CMK (cell line): ENCODE measurements around the gene GON7.
"Not testable (repeated sequence)": the region's sequence is repeated elsewhere in the genome, so short reads cannot be mapped to it uniquely, and the experiment has no call there.

Source experiments
- DNase-seq: peaks from one replicate; pipeline ENCODE4 v3.0.0-alpha.2; 2010; ENCODE audit warnings: low read depth

GON7 gene, protein sequence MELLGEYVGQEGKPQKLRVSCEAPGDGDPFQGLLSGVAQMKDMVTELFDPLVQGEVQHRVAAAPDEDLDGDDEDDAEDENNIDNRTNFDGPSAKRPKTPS

GRCh38 chr14:93206793-93207467 is at the start of gene GON7, which contains the start of gene UBR7:
Gene GON7 (minus strand): TSS chr14:93207065. CDS start chr14:93207037, 28 bp downstream.
Gene UBR7 (plus strand): TSS chr14:93207256. CDS start chr14:93207292, 36 bp downstream.
- peak; percentile 91 for DNase-seq

DNA sequence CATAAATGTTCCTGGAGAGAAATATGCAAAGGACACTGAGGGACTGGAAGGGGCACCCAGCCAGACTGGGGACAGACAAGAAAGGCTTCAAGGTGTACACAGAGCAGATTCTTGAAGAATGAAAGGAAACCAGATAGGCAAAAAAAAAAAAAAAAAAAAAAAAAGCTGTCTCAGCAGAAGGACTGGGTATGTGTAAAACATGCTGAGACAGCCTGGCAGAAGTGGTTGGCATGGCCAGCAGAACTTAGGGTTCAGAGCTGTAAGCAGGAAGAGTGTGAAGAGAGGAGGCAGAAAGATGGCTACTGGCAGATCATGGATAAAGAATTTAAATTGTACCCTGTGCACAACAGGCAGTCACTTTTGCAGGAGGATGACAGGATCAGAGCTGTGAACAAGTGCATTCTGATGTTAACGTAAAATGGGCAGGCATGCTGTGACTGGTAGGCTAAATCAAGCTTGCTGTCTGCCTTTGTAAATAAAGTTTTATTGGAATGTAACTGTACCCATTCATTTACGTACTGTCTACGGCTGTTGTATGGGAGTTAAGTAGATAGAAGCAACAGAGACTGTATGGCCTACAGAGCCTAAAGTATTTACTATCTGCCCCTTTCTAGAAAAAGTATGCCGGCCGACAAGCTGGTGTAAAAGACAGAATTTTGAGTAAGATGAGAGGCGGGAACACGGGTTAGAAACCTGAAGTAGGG is 42.4 kb upstream of the GON7 start:
- DNase-seq: no peak

GRCh38 chr14:93246534-93246933 is 39.7 kb upstream of the GON7 start:
- DNase-seq: no peak

- DNase-seq: no peak
Observed at GRCh38 chr14:93245764-93246420, 39.0 kb upstream of the GON7 start.

DNA sequence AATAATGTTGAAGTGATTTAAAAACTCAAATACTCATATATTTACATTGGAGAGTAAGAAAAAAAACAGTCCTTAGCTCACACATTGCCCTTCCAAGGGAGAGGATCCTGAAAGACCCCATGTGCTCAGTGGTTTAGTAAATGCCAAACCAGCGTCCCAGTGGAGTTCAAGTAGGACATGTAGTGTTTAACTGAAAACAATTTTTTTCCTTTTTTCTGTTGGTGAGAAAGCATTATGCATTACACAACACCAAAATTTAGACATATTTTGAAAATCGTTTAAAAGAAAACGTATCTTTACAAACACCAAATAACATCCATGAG is 33.8 kb upstream of the GON7 start:
- no peak for DNase-seq

GRCh38 chr14:93239869-93240677 is 33.2 kb upstream of the GON7 start:
- no peak for DNase-seq

GRCh38 chr14:93234798-93235197 is 27.9 kb upstream of the GON7 start:
- no peak for DNase-seq

DNA sequence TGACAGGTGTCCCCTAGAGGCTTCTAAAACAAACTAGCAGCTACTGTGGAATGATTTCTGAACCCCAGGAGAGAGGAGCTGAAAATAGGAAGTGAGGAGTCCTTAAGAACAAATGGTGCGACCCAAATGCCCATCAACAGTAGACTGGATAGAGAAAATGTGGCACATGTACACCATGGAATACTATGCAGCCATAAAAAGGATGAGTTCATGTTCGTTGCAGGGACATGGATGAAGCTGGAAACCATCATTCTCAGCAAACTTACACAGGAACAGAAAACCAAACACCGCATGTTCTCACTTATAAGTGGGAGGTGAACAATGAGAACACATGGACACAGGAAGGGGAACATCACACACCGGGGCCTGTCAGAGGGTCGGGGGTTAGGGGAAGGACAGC is 26.2 kb upstream of the GON7 start:
- not testable (repeated sequence) for DNase-seq

- DNase-seq: no peak
Observed at GRCh38 chr14:93232159-93232558, 25.3 kb upstream of the GON7 start.

DNA sequence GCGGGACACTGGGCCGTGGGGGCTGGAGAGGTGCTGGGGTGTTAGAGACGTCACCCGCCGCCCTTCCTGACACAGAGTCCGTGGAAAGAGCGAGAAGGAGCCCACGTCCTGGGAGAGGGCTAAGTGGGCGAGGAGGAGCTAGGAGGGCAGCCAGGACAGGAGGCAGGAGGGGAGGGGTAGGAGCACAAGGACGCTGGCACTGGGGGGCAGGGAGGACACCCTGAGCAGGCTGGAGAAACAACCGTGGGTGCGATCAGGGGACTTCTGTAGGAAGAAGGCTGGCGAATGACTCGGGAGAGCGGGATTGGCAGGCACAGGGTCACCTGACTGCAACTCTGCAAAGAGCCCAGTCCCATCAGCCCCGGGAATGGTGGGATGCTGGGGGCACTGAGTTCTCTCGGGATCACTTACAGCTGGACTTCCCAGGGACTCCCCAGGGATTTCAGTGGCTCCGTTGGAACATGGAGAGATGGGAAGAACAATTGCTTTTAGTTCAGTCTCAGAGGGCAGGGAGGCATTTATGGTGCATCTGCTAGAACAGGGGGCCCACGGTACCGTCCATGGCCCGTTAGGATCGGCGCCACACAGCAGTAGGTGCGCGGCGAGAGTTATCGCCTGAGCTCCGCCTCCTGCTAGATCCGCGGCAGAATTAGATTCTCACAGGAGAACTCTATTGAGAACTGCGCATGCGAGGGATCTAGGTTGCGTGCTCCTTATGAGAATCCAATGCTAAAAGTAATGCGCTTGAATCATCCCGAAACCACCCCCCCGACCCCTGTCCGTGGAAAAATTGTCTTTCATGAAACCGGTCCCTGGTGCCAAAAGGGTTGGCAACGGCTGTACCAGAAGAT is 24.5 kb upstream of the GON7 start:
- no peak for DNase-seq

DNA sequence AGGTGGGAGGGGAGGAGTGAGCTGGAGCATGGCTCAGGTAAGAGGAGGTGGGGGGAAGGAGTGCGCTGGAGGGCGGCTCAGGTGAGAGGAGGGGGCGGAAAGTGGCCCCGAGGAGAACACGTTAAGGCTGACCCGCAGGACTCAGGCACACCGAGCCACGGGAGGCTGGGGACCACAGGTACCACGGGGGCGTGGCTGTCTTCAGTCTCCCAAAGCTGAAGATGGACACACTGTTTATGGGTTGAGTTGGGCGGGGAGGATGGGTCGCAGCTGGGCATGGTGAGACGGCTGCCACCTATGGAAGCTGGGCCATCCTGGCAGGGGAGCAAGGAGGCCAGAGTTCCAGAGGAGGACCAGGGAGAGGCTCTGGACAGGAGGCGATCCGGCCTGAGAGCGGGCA is 23.7 kb upstream of the GON7 start:
- DNase-seq: no peak

DNA sequence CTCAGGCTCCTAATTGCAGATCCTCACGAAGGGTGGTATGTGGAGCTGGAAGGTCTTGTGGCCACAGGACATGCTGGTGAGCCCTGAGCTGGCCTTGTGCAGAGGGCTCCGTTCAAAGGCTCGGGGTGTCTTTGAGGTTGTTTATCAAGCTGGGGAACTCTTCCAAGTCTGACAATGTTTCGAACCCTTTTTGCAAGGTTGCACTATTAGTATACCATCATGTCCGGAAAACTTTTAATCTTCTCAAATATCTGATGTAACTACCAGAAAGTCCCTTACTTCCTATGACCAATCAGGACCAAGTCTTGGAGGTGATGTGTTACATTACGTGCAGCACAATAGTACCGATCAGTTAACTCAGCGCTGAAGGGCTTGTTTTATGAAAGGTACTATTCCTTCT is 21.7 kb upstream of the GON7 start:
- DNase-seq: no peak

- no peak for DNase-seq
Observed at GRCh38 chr14:93223565-93223964, 16.7 kb upstream of the GON7 start.

GRCh38 chr14:93220509-93220908 is 13.6 kb upstream of the GON7 start:
- no peak for DNase-seq

GRCh38 chr14:93219103-93219726 is 12.3 kb upstream of the GON7 start:
- no peak for DNase-seq

DNA sequence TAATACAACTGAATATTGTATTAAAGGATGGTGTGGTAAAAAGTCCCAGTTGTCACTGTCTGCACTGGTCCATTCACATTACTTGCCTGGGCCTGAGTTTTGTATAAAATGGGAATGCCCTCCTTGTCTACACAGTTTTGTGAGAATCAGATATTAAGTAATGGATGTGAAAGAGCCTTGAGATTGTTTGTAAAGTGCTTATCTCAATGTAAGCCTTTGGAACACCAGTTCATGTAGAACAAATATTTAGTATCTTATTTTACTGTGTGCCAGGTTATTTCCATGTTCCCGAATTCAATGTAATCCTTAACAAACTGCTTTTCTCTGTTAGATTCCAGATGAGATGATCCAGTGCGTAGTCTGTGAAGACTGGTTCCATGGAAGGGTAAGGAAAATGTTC is 7.7 kb upstream of the GON7 start:
- DNase-seq: no peak

DNA sequence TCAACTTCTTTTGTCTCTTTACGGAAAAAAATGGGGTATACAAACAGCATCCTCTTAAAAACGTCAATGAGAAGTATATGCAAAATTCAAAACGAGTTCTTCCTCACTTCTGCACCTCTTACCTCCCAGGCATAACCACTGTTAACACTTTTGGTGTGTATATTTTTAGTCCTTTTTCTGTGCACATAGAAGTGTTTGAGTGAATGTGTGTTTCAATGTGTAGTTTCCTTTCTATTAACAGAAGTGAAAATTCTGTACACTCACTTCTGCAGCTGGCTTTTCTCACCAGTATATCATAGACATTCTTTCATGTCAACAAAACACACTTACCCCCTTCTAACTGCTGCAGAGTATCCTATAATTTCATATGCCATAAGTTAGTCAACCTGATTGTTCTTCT is 5.6 kb upstream of the GON7 start:
- DNase-seq: no peak

- DNase-seq: no peak
Observed at GRCh38 chr14:93207468-93208308, 823 bp upstream of the GON7 start.

GRCh38 chr14:93201155-93201704 is 5.6 kb downstream of the GON7 start:
- no peak for DNase-seq

DNA sequence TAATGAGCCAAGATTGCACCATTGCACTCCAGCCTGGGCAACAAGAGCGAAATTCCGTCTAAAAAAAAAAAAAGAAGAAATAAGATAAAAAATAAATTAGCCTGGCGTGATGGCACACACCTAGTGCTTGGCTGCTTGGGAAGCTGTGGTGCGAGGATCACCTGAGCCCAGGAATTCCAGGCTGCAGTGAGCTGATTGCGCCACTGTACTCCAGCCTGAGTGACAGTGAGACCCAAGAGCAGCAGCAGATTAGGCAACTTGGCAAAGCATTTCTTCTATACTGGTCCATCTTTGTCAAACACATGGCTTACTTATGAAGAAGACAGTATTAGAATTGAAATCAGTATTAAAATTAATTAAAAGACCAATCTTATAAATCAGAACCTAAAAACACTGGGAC is 6.3 kb downstream of the GON7 start:
- DNase-seq: no peak
